Lung (tissue), 12 donors: ENCODE data around the gene PPP1R1C. TPM values are rescaled to one million over a fixed set of nuclear protein-coding genes. Genes with fewer than 3 reads are reported as not detected.

Experiments used
- ATAC-seq: fragments of 200-7000 bp; cut with Tn5 transposase; one replicate; pipeline ENCODE4 v1.9.1; 2020; ENCODE audit warnings: moderate number of reproducible peaks; ENCODE audit not compliant: insufficient read depth, low FRiP score
- DNase-seq, 3 donors: peaks; one replicate each; pipeline ENCODE4 v3.0.0-alpha.2; 2013 to 2017
- H3K27ac ChIP-seq, 2 donors: one replicate each; pipeline ENCODE4 v1.5.1; 2013; ENCODE audit warnings: mild to moderate bottlenecking in 2 of 2, moderate library complexity in 2 of 2, control low read depth in 1 of 2, inconsistent platforms in 1 of 2, low read depth in 1 of 2, low read length in 1 of 2
- H3K27me3 ChIP-seq, 3 donors: one replicate each; pipeline ENCODE4 v1.5.1; 2013; ENCODE audit warnings: low read length in 2 of 3; ENCODE audit not compliant: control insufficient read depth in 3 of 3, insufficient read depth in 3 of 3
- H3K36me3 ChIP-seq, 4 donors: one replicate each; pipeline ENCODE4 v1.5.1; 2013; ENCODE audit warnings: low read length in 4 of 4, mild to moderate bottlenecking in 1 of 4, moderate library complexity in 1 of 4; ENCODE audit not compliant: control insufficient read depth in 4 of 4, insufficient read depth in 4 of 4
- H3K4me1 ChIP-seq, 5 donors: one replicate each; pipeline ENCODE4 v1.5.1; 2013; ENCODE audit warnings: low read length in 5 of 5, mild to moderate bottlenecking in 2 of 5, moderate library complexity in 1 of 5; ENCODE audit not compliant: control insufficient read depth in 5 of 5, insufficient read depth in 5 of 5
- H3K4me3 ChIP-seq: one replicate; pipeline ENCODE4 v1.5.1; 2013; ENCODE audit warnings: mild to moderate bottlenecking, control low read depth, moderate library complexity
- H3K9ac ChIP-seq, 2 donors: one replicate each; pipeline ENCODE4 v1.5.1; 2013; ENCODE audit warnings: low read length in 2 of 2, control low read depth in 1 of 2; ENCODE audit not compliant: insufficient read depth in 1 of 2
- H3K9me3 ChIP-seq, 4 donors: one replicate each; pipeline ENCODE4 v1.5.1; 2013; ENCODE audit warnings: low read length in 3 of 4, mild to moderate bottlenecking in 1 of 4, moderate library complexity in 1 of 4; ENCODE audit not compliant: control insufficient read depth in 4 of 4, insufficient read depth in 3 of 4
- CTCF ChIP-seq: IDR thresholded peaks from 2 replicates; pipeline ENCODE4 v1.5.1; 2012; ENCODE audit warnings: mild to moderate bottlenecking; ENCODE audit errors: control extremely low read depth, extremely low read depth
- WGBS, 2 donors: extraction: QIAGEN DNeasy Blood & Tissue Kit; methylation state at CpG; one replicate each; pipeline ENCODE4 v1.1.7; 2013; 5-methylcytosine and 5-hydroxymethylcytosine counted together
- polyA plus RNA-seq, 2 donors: library from polyadenylated mRNA; stranded (reverse); fragments of 200-250 nt; gene quantifications; one replicate each; pipeline ENCODE4 v1.2.1, GENCODE V29; 2013
- total RNA-seq, 2 donors: library from RNA; depleted of rRNA in 1 of 2; stranded (reverse); fragments of >200 nt in 1 of 2; gene quantifications; one replicate each; pipeline ENCODE4 v1.2.1, GENCODE V29; 2014 to 2021
- donor health status: control.
- donor health status: control.
- donor health status: Bipolar disorder and iron deficiency.
- donor health status: healthy.
- donor health status: DM: yes; HTN: yes; CAD: no.

PPP1R1C gene
- total and polyA plus RNA-seq, 4 donors, result 1.2 to 6.3 (median 4.5) TPM

- H3K36me3 ChIP-seq, result no peaks in the 10 kb centered on the region
- ATAC-seq (no peak), DNase-seq (no peak)
- H3K27me3 ChIP-seq, result no peaks in the 10 kb centered on the region
- 74 to 86% methylated on average over 5 of the region's 5 CpGs for WGBS, 2 donors
- H3K9ac ChIP-seq, result no peak overlapping the region
- H3K4me3 ChIP-seq, result no peak overlapping the region
- TF ChIP-seq CTCF, result no peak
- no peaks in the 10 kb centered on the region for H3K9me3 ChIP-seq
- peak overlapping the region in 1 of 2 donors; percentile 80 for H3K27ac ChIP-seq
- peaks cover 0 to 9% (median 0%) of the 10 kb centered on the region in 5 donors for H3K4me1 ChIP-seq
Observed at GRCh38 chr2:181944164-181944913, 41.3 kb upstream of the PPP1R1C start.

- Histone ChIP-seq H3K36me3 (no peaks in the 10 kb centered on the region), H3K9ac (no peak overlapping the region), H3K27me3 (no peaks in the 10 kb centered on the region), H3K4me1 (peaks cover 0 to 9% (median 0%) of the 10 kb centered on the region in 5 donors), H3K9me3 (no peaks in the 10 kb centered on the region), H3K27ac (no peak overlapping the region), H3K4me3 (no peak overlapping the region)
- ATAC-seq (no peak), DNase-seq (no peak)
- 95 to 98% methylated on average over 8 of the region's 8 CpGs for WGBS, 2 donors
- TF ChIP-seq CTCF, result no peak
Observed at GRCh38 chr2:181944914-181945291, 40.8 kb upstream of the PPP1R1C start.

DNA sequence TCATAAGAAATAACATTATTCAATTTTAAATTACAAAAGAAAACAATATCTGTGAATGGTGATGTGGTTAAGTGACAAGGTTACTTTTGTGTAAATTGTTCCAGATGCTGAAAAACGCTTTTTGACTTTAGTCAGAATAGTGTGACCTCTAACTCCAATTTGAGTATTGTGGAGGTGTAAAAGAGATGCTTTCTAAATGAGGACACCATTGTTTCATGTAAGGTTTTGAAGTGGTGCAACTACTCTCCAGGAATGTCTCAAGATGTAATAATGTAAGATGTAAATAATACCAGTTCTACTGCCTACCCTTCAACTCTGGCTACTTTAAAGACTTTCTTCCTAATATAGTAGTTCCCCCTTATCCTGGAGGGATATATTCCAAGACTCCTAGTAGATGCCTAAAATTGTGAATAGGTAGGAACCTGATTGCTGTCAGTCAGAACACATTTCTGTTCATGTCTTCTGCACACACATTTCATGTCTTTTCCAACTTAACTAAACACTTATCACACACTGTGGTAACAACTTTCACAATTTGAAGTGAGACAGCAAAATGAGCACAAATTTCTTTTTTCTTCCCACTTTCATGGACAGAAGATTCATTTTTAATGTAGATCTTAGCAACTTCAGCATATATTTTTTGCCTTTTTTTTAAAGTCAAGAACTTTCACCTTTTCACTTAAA lies 39.1 kb upstream of the PPP1R1C start:
- WGBS, 2 donors, result 65 to 89% methylated on average over 1 of the region's 1 CpG

More for the DNA sequence above, 39.1 kb upstream of the PPP1R1C start:
- H3K27ac ChIP-seq, result no peak overlapping the region
- H3K9me3 ChIP-seq, result no peaks in the 10 kb centered on the region
- DNase-seq (no peak), ATAC-seq (no peak)
- no peak overlapping the region for H3K9ac ChIP-seq
- TF ChIP-seq CTCF, result no peak
- H3K4me3 ChIP-seq, result no peak overlapping the region
- H3K4me1 ChIP-seq, result peaks cover 0 to 9% (median 0%) of the 10 kb centered on the region in 5 donors
- H3K27me3 ChIP-seq, result no peaks in the 10 kb centered on the region
- H3K36me3 ChIP-seq, result no peaks in the 10 kb centered on the region
